ENCODE data around the gene APMAP.

DNA sequence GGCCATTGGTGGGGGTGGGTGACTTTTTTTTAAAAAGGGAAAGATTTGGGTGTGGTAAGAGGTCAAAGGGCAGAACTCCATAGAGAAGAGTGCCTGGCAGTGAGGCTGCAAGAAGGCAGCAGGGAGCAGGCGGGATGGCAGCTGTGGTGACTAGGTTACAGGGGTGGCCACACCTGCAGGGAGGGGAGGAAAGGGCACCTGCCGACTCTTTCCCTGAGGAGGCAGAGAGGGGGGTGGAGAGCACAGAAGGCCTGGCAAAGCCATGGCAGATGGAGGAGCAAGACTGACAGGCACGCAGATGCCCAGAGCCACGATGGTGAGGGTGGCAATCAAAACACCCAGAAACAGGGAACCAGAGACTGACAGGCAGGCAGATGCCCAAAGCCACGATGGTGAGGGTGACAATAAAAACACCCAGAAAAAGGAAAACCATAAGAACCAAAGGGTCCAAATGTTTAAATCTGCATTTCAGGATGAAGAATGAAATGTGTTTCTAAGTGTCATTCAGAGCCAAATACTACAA, 24.2 kb downstream of the APMAP start:
- TF ChIP-seq CTCF (IDR thresholded peaks at IDR 0.05) (no peak), POLR2A (IDR thresholded peaks at IDR 0.05) (no peak)
